SK-N-MC (cell line): ENCODE data around the gene STK17B.

Source experiments
- EZH2 ChIP-seq: fragments of 200-600 bp; sonication (generic); IDR thresholded peaks from one replicate; pipeline ENCODE4 v1.6.1; 2017; ENCODE audit warnings: antibody characterized with exemption
- FOXP2 ChIP-seq: optimal IDR thresholded peaks from 2 replicates; pipeline ENCODE3; 2011; ENCODE audit warnings: mild to moderate bottlenecking, moderate library complexity; ENCODE audit not compliant: insufficient read depth; ENCODE audit errors: extremely low read length, control extremely low read depth
- POLR2AphosphoS5 ChIP-seq: IDR thresholded peaks from 2 replicates; pipeline ENCODE4 v1.6.1; 2012; ENCODE audit warnings: mild to moderate bottlenecking, low read depth, low read length, borderline replicate concordance

DNA sequence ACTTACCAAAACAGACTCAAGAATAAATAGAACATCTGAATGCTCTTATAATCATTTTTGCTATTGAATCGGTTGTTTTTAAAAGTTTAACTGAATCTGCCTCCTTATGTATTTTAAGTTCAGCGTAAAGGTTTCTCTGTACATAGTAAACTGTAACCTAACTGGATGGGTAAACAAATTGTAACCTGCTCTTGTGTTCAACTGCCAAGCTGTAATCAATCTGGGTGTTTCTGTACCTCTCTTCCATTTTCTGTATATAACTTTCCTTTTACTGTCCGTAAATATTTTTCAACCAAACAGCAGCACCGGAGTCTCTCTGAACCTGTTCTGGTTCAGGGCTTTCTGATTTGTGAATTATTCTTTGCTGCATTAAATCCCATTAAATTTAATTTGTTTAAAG, 75.1 kb downstream of the STK17B start:
- no peak for TF ChIP-seq EZH2
- TF ChIP-seq POLR2AphosphoS5: no peak
- no peak for TF ChIP-seq FOXP2
